ENCODE results near the gene DUSP16.
"Not testable (repeated sequence)": the region's sequence is repeated elsewhere in the genome, so short reads cannot be mapped to it uniquely, and the experiment has no call there.

DUSP16 gene

GRCh38 chr12:12582193-12582881 lies 19.7 kb upstream of the DUSP16 start:
- no peak for TF ChIP-seq CTCF (IDR thresholded peaks at IDR 0.05; ENCODE audit: low read depth, low read length)
- no peak for DNase-seq (ENCODE audit: extremely low read depth, low read depth)

GRCh38 chr12:12580716-12581115 lies 18.1 kb upstream of the DUSP16 start:
- not testable (repeated sequence) for DNase-seq (ENCODE audit: extremely low read depth, low read depth)

GRCh38 chr12:12577786-12578185 lies 15.1 kb upstream of the DUSP16 start:
- DNase-seq (ENCODE audit: extremely low read depth, low read depth): no peak
- TF ChIP-seq CTCF (IDR thresholded peaks at IDR 0.05; ENCODE audit: low read depth, low read length): no peak

GRCh38 chr12:12572659-12573058 lies 10.0 kb upstream of the DUSP16 start:
- TF ChIP-seq CTCF (IDR thresholded peaks at IDR 0.05; ENCODE audit: low read depth, low read length): no peak
- no peak for DNase-seq (ENCODE audit: extremely low read depth, low read depth)

GRCh38 chr12:12565971-12566370 lies 3.3 kb upstream of the DUSP16 start:
- DNase-seq (ENCODE audit: extremely low read depth, low read depth): not testable (repeated sequence)

- no peak for TF ChIP-seq CTCF (IDR thresholded peaks at IDR 0.05; ENCODE audit: low read depth, low read length)
- no peak for DNase-seq (ENCODE audit: extremely low read depth, low read depth)
Measured at GRCh38 chr12:12564911-12565310, 2.2 kb upstream of the DUSP16 start.

- no peak for DNase-seq (ENCODE audit: extremely low read depth, low read depth)
- no peak for TF ChIP-seq CTCF (IDR thresholded peaks at IDR 0.05; ENCODE audit: low read depth, low read length)
Measured at GRCh38 chr12:12563290-12563928, 746 bp upstream of the DUSP16 start.

- TF ChIP-seq CTCF (IDR thresholded peaks at IDR 0.05; ENCODE audit: low read depth, low read length): no peak
- no peak for DNase-seq (ENCODE audit: extremely low read depth, low read depth)
Measured at GRCh38 chr12:12562016-12562483, 613 bp downstream of the DUSP16 start.
